GM18508 (cell line): ENCODE measurements around the gene SLC38A10.

ENCODE experiments used
- ATAC-seq: cut with Tn5 transposase; IDR thresholded peaks from one replicate; pipeline ENCODE4 v1.9.1; 2021; ENCODE audit warnings: moderate number of reproducible peaks; ENCODE audit not compliant: insufficient read depth, unreplicated experiment

SLC38A10 gene

DNA sequence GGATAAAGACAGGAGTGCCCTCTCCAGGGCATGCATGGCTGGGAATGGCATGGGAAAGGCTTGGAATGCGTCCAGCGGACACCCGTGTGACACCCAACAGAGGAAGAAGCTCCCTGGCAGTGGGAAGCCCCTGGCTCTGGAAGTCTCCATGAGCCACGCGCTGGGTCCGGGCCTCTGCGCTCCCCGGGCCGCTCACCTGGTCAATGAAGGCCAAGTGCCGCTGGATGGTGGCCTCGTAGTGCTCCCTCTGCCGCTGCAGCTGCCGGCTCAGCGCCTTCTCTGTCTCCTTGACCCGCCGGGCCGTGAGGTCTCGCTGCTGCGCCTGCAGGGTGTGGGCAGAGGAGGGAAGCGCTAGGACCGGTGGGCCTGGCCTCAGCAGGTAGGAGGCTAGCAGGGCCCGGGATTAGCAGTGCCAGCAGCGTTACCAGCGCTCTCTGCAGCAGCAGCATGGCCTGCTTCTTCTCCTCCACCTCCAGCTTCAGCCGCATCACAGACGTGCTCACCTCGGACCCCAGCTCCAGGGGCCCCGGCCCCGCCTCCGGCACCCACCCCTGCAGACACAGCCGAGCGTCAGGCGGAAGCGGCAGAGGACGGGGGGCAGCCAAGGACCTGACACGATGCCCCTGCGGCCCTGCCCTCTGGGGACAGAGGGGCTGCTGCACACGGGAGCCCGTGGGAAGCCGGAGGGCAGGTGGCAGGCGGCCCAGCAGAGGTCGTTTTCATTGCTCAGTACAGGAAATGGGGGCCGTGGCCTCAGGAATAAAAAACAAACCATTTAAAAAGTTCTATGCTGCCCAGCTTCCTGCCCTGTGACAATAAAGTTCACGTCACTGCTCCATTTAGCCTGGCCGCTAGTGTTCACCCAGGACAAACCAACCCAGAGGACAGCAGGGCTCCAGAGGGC, 98.3 kb downstream of the SLC38A10 start:
- no peak for ATAC-seq

DNA sequence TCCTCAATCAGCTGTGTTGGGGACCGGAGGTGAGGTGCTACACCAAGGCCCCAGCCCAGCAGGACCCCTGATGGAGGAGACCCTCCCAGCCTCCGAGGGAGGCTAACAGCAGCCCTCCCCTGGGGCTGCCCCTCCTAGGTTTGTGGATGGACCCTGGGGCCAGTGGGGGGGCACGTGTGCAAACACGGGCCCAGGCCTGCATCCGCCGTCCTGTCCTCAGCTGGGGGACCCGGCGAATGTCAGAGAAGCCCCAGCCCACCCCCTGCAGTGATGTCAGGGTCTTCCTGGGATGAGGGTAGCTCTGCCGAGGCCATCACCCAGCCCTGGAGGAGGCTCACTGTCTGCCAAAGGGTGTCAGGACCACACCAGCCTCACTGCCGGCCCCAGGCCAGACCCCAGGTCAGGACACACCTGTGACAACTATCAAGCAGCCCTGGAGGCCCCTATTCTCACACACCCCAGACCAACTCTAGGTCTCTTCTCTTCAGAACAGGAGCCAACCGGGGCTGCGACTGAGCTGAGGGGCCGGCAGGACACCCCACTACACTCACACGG, 99.1 kb downstream of the SLC38A10 start:
- ATAC-seq: no peak
